ES-I3 (cell line): Measurements from ENCODE around the gene RMDN2.

Experiments used
- H3K36me3 ChIP-seq: 2 replicates; pipeline ENCODE4 v1.6.1; 2013; ENCODE audit warnings: mild to moderate bottlenecking, low read length, control low read depth, moderate library complexity; ENCODE audit not compliant: insufficient read depth
- H3K4me1 ChIP-seq: 2 replicates; pipeline ENCODE4 v1.6.1; 2013; ENCODE audit warnings: mild to moderate bottlenecking, control low read depth, low read length; ENCODE audit not compliant: insufficient read depth
- H3K9ac ChIP-seq: 2 replicates; pipeline ENCODE4 v1.6.1; 2013; ENCODE audit warnings: low read depth, mild to moderate bottlenecking, low read length, moderate library complexity
- H3K9me3 ChIP-seq: 2 replicates; pipeline ENCODE4 v1.6.1; 2013; ENCODE audit warnings: mild to moderate bottlenecking, low read length, moderate library complexity; ENCODE audit not compliant: control insufficient read depth, insufficient read depth

The RMDN2 gene

GRCh38 chr2:37891846-37892435 lies 33.1 kb upstream of the RMDN2 start:
- Histone ChIP-seq H3K36me3 (no peaks in the 10 kb centered on the region), H3K9me3 (no peaks in the 10 kb centered on the region), H3K4me1 (no peaks in the 10 kb centered on the region), H3K9ac (no peak overlapping the region)

GRCh38 chr2:37892436-37893114 lies 32.5 kb upstream of the RMDN2 start:
- Histone ChIP-seq H3K9me3 (no peaks in the 10 kb centered on the region), H3K4me1 (no peaks in the 10 kb centered on the region), H3K36me3 (no peaks in the 10 kb centered on the region), H3K9ac (no peak overlapping the region)

- Histone ChIP-seq H3K9ac (no peak overlapping the region), H3K36me3 (no peaks in the 10 kb centered on the region), H3K9me3 (no peaks in the 10 kb centered on the region), H3K4me1 (no peaks in the 10 kb centered on the region)
Observed at GRCh38 chr2:37893327-37893726, 31.8 kb upstream of the RMDN2 start.

GRCh38 chr2:37894047-37894446 lies 31.0 kb upstream of the RMDN2 start:
- Histone ChIP-seq H3K4me1 (no peaks in the 10 kb centered on the region), H3K36me3 (no peaks in the 10 kb centered on the region), H3K9ac (no peak overlapping the region), H3K9me3 (no peaks in the 10 kb centered on the region)

- no peaks in the 10 kb centered on the region for H3K9me3 ChIP-seq
- no peaks in the 10 kb centered on the region for H3K4me1 ChIP-seq
- no peaks in the 10 kb centered on the region for H3K36me3 ChIP-seq
- H3K9ac ChIP-seq, result no peak overlapping the region
Observed at GRCh38 chr2:37894601-37895000, 30.5 kb upstream of the RMDN2 start.

GRCh38 chr2:37895140-37895539 lies 29.9 kb upstream of the RMDN2 start:
- H3K9me3 ChIP-seq, result no peaks in the 10 kb centered on the region
- H3K4me1 ChIP-seq, result no peaks in the 10 kb centered on the region
- no peaks in the 10 kb centered on the region for H3K36me3 ChIP-seq
- H3K9ac ChIP-seq, result no peak overlapping the region

- H3K4me1 ChIP-seq, result no peaks in the 10 kb centered on the region
- no peaks in the 10 kb centered on the region; the same call in 1 of the 2 replicates for H3K9me3 ChIP-seq
- no peak overlapping the region for H3K9ac ChIP-seq
- no peaks in the 10 kb centered on the region for H3K36me3 ChIP-seq
Observed at GRCh38 chr2:37896319-37896718, 28.8 kb upstream of the RMDN2 start.

GRCh38 chr2:37897511-37897910 lies 27.6 kb upstream of the RMDN2 start:
- H3K9ac ChIP-seq, result no peak overlapping the region
- H3K9me3 ChIP-seq, result no peaks in the 10 kb centered on the region; the same call in 1 of the 2 replicates
- H3K36me3 ChIP-seq, result no peaks in the 10 kb centered on the region
- H3K4me1 ChIP-seq, result no peaks in the 10 kb centered on the region

GRCh38 chr2:37898448-37898847 lies 26.6 kb upstream of the RMDN2 start:
- H3K9ac ChIP-seq, result no peak overlapping the region
- no peaks in the 10 kb centered on the region for H3K4me1 ChIP-seq
- H3K9me3 ChIP-seq, result no peaks in the 10 kb centered on the region; the same call in 1 of the 2 replicates
- no peaks in the 10 kb centered on the region for H3K36me3 ChIP-seq

- no peak overlapping the region for H3K9ac ChIP-seq
- H3K36me3 ChIP-seq, result no peaks in the 10 kb centered on the region
- H3K9me3 ChIP-seq, result no peaks in the 10 kb centered on the region; the same call in 1 of the 2 replicates
- H3K4me1 ChIP-seq, result no peaks in the 10 kb centered on the region
Observed at GRCh38 chr2:37902991-37903390, 22.1 kb upstream of the RMDN2 start.

GRCh38 chr2:37904425-37904824 lies 20.7 kb upstream of the RMDN2 start:
- no peaks in the 10 kb centered on the region for H3K4me1 ChIP-seq
- H3K36me3 ChIP-seq, result no peaks in the 10 kb centered on the region
- no peaks in the 10 kb centered on the region; the same call in 1 of the 2 replicates for H3K9me3 ChIP-seq
- no peak overlapping the region for H3K9ac ChIP-seq

GRCh38 chr2:37904993-37905392 lies 20.1 kb upstream of the RMDN2 start:
- Histone ChIP-seq H3K9ac (no peak overlapping the region), H3K36me3 (no peaks in the 10 kb centered on the region), H3K4me1 (no peaks in the 10 kb centered on the region), H3K9me3 (no peaks in the 10 kb centered on the region; the same call in 1 of the 2 replicates)

- Histone ChIP-seq H3K4me1 (no peaks in the 10 kb centered on the region), H3K9me3 (no peaks in the 10 kb centered on the region), H3K9ac (no peak overlapping the region), H3K36me3 (no peaks in the 10 kb centered on the region)
Observed at GRCh38 chr2:37906131-37906530, 19.0 kb upstream of the RMDN2 start.

- H3K9me3 ChIP-seq, result no peaks in the 10 kb centered on the region
- no peaks in the 10 kb centered on the region for H3K36me3 ChIP-seq
- no peak overlapping the region for H3K9ac ChIP-seq
- H3K4me1 ChIP-seq, result no peaks in the 10 kb centered on the region
Observed at GRCh38 chr2:37907501-37908225, 17.4 kb upstream of the RMDN2 start.
